ENCODE results near the gene ATP8B1.

DNA sequence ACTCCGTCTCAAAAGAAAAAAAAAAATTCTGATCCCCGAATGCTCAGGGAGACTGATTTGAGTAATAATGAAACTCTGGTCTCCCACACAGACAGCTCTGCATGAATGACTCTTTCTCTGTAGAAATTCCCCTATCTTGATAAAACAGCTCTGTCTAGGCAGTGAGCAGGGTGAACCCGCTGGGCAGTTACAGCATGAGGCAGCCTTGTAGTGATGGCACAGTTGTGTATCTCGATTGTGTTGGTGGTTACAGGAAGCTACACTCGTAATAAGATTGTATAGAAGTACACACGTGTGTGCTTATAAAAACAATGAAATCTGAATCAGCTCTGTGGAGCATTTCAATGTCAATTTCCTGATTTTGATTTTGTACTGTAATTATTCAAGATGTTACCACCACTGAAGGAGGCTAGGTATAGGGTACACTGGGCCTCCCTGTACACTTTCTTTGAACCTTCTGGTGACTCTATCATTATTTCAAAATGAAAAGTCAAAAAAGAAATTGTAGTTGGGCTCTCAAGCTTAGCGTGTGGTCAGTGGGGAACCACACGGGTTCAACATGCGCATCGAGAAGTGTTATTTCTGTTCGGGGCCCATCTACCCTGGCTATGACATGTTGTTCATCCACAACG lies 34.9 kb upstream of the ATP8B1 start:
- TF ChIP-seq, protein P1, sequence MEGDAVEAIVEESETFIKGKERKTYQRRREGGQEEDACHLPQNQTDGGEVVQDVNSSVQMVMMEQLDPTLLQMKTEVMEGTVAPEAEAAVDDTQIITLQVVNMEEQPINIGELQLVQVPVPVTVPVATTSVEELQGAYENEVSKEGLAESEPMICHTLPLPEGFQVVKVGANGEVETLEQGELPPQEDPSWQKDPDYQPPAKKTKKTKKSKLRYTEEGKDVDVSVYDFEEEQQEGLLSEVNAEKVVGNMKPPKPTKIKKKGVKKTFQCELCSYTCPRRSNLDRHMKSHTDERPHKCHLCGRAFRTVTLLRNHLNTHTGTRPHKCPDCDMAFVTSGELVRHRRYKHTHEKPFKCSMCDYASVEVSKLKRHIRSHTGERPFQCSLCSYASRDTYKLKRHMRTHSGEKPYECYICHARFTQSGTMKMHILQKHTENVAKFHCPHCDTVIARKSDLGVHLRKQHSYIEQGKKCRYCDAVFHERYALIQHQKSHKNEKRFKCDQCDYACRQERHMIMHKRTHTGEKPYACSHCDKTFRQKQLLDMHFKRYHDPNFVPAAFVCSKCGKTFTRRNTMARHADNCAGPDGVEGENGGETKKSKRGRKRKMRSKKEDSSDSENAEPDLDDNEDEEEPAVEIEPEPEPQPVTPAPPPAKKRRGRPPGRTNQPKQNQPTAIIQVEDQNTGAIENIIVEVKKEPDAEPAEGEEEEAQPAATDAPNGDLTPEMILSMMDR (IDR thresholded peaks at IDR 0.05), result no peak
- TF ChIP-seq JUNB (IDR thresholded peaks at IDR 0.05) (no peak), CHD2 (IDR thresholded peaks at IDR 0.05; ENCODE audit: low read length, partially characterized antibody) (no peak), SREBF2 (IDR thresholded peaks at IDR 0.05) (no peak), CBX8 (IDR thresholded peaks at IDR 0.05) (no peak), RAD21 (conservative IDR thresholded peaks at IDR 0.05 in 1 of 2, IDR thresholded peaks at IDR 0.05 in 1 of 2) (no peak), TP53 (CRISPR knock-in tag; IDR thresholded peaks at IDR 0.05) (no peak)
- TF ChIP-seq, protein P2, sequence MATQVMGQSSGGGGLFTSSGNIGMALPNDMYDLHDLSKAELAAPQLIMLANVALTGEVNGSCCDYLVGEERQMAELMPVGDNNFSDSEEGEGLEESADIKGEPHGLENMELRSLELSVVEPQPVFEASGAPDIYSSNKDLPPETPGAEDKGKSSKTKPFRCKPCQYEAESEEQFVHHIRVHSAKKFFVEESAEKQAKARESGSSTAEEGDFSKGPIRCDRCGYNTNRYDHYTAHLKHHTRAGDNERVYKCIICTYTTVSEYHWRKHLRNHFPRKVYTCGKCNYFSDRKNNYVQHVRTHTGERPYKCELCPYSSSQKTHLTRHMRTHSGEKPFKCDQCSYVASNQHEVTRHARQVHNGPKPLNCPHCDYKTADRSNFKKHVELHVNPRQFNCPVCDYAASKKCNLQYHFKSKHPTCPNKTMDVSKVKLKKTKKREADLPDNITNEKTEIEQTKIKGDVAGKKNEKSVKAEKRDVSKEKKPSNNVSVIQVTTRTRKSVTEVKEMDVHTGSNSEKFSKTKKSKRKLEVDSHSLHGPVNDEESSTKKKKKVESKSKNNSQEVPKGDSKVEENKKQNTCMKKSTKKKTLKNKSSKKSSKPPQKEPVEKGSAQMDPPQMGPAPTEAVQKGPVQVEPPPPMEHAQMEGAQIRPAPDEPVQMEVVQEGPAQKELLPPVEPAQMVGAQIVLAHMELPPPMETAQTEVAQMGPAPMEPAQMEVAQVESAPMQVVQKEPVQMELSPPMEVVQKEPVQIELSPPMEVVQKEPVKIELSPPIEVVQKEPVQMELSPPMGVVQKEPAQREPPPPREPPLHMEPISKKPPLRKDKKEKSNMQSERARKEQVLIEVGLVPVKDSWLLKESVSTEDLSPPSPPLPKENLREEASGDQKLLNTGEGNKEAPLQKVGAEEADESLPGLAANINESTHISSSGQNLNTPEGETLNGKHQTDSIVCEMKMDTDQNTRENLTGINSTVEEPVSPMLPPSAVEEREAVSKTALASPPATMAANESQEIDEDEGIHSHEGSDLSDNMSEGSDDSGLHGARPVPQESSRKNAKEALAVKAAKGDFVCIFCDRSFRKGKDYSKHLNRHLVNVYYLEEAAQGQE (IDR thresholded peaks at IDR 0.05), result no peak

Measured in A549 (cell line).